Neural progenitor cell (in vitro differentiated cells): ENCODE data around the gene CKLF. TPM values are rescaled to one million over a fixed set of nuclear protein-coding genes. Genes with fewer than 3 reads are reported as not detected.

Experiments used
- DNase-seq: peaks from one replicate; pipeline ENCODE4 v3.0.0-alpha.2; 2016; ENCODE audit warnings: low spot score
- H2AFZ ChIP-seq: fragments of 200-600 bp; sonication (generic); replicated peaks from 2 replicates; pipeline ENCODE4 v1.6.1; 2016; ENCODE audit warnings: antibody characterized with exemption
- H3F3A ChIP-seq: fragments of 200-600 bp; sonication (generic); 2 replicates; pipeline ENCODE4 v1.6.1; 2016; ENCODE audit warnings: antibody characterized with exemption, low read depth
- H3K27ac ChIP-seq: fragments of 200-600 bp; sonication (generic); 2 replicates; pipeline ENCODE4 v1.5.1; 2016; ENCODE audit warnings: mild to moderate bottlenecking
- H3K27me3 ChIP-seq: fragments of 200-600 bp; sonication (generic); 2 replicates; pipeline ENCODE4 v1.6.1; 2016; ENCODE audit warnings: mild to moderate bottlenecking, moderate library complexity
- H3K36me3 ChIP-seq: fragments of 200-600 bp; sonication (generic); 2 replicates; pipeline ENCODE4 v1.5.1; 2016
- H3K4me1 ChIP-seq: fragments of 200-600 bp; sonication (generic); 2 replicates; pipeline ENCODE4 v1.6.1; 2016; ENCODE audit warnings: mixed run types
- H3K4me2 ChIP-seq: fragments of 200-600 bp; sonication (generic); 2 replicates; pipeline ENCODE4 v1.6.1; 2016
- H3K4me3 ChIP-seq: fragments of 200-600 bp; sonication (generic); 2 replicates; pipeline ENCODE4 v1.5.1; 2016
- H3K79me2 ChIP-seq: fragments of 200-600 bp; sonication (generic); 2 replicates; pipeline ENCODE4 v1.6.1; 2016; ENCODE audit warnings: low read depth
- H3K9ac ChIP-seq: fragments of 200-600 bp; sonication (generic); 2 replicates; pipeline ENCODE4 v1.6.1; 2016
- H3K9me3 ChIP-seq: fragments of 200-600 bp; sonication (generic); 2 replicates; pipeline ENCODE4 v1.5.1; 2016; ENCODE audit warnings: low read depth
- H4K20me1 ChIP-seq: fragments of 200-600 bp; sonication (generic); 2 replicates; pipeline ENCODE4 v1.6.1; 2016; ENCODE audit warnings: low read depth
- H3K27ac Mint-ChIP-seq: 3 replicates; pipeline ENCODE4 v1.8.0; 2021; ENCODE audit warnings: mixed read lengths
- H3K27me3 Mint-ChIP-seq: 2 replicates; pipeline ENCODE4 v1.8.0; 2022; ENCODE audit warnings: low read depth, mild to moderate bottlenecking, inconsistent platforms, moderate library complexity, mixed read lengths; ENCODE audit not compliant: insufficient read depth
- H3K36me3 Mint-ChIP-seq: 3 replicates; pipeline ENCODE4 v1.8.0; 2021; ENCODE audit warnings: mixed read lengths
- H3K4me1 Mint-ChIP-seq: 3 replicates; pipeline ENCODE4 v1.8.0; 2021; ENCODE audit warnings: mixed read lengths
- H3K4me3 Mint-ChIP-seq: 3 replicates; pipeline ENCODE4 v1.8.0; 2021; ENCODE audit warnings: mild to moderate bottlenecking, moderate library complexity, mixed read lengths
- H3K9me3 Mint-ChIP-seq: 3 replicates; pipeline ENCODE4 v1.8.0; 2020; ENCODE audit warnings: mixed read lengths
- CTCF ChIP-seq: fragments of 200-600 bp; sonication (generic); IDR thresholded peaks from 2 replicates; pipeline ENCODE4 v1.5.1; 2017; ENCODE audit warnings: antibody characterized with exemption, mild to moderate bottlenecking
- EZH2 ChIP-seq: fragments of 200-600 bp; sonication (generic); IDR thresholded peaks from 2 replicates; pipeline ENCODE4 v1.6.1; 2017; ENCODE audit warnings: antibody characterized with exemption, mild to moderate bottlenecking, moderate library complexity
- EZH2phosphoT487 ChIP-seq: fragments of 200-600 bp; sonication (generic); IDR thresholded peaks from 2 replicates; pipeline ENCODE4 v1.6.1; 2017; ENCODE audit warnings: antibody characterized with exemption
- total RNA-seq: library from RNA; depleted of rRNA; stranded (reverse); fragments of >200 nt; gene quantifications from 2 replicates; pipeline ENCODE4 v1.2.3, GENCODE V29; 2015; ENCODE audit warnings: low replicate concordance

CKLF gene
- total RNA-seq, 1 donor from 2014 or later: 38.6 TPM

DNA sequence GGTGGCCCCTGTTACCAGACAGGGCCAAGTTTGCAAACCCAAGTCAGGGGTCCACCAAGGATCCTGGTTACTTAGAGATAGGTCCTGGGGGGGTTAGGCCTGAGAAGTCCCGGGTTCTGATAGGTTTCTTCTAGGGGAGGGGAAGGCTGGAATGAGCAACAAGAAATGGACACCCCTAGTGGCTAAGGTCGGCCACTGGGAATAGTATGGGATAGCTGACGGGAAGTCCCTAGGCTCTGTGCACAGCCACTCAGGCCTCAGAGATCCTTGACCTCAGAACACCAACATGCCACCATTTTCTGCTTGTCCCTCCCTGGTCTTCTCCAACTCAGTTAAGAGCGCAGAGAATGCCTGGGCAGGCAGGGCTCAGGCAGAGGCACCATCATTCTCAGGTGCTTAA lies 15.9 kb upstream of the CKLF start:
- Histone ChIP-seq H3K79me2 (no peaks in the 10 kb centered on the region), H3K9ac (no peak overlapping the region), H3F3A (no peaks in the 10 kb centered on the region), H3K36me3 (no peaks in the 10 kb centered on the region), H3K27me3 (no peaks in the 10 kb centered on the region), H2AFZ (no peak overlapping the region), H3K27ac (no peak overlapping the region), H4K20me1 (no peaks in the 10 kb centered on the region), H3K4me2 (no peak overlapping the region), H3K9me3 (no peaks in the 10 kb centered on the region), H3K4me3 (no peak overlapping the region), H3K4me1 (no peaks in the 10 kb centered on the region)
- DNase-seq: no peak
- no peak for TF ChIP-seq EZH2phosphoT487
- no peak for TF ChIP-seq CTCF
- no peak for TF ChIP-seq EZH2
- Mint-ChIP-seq H3K4me3 (no peak overlapping the region), H3K36me3 (peaks cover 13% of the 10 kb centered on the region), H3K9me3 (no peaks in the 10 kb centered on the region), H3K27ac (no peak overlapping the region), H3K4me1 (peaks cover 6% of the 10 kb centered on the region), H3K27me3 (peaks cover 3% of the 10 kb centered on the region)

- H3K79me2 ChIP-seq: no peaks in the 10 kb centered on the region
- H3K4me3 ChIP-seq: no peak overlapping the region
- H3K27me3 ChIP-seq: no peaks in the 10 kb centered on the region
- DNase-seq: no peak
- no peak for TF ChIP-seq EZH2
- TF ChIP-seq CTCF: no peak
- no peak for TF ChIP-seq EZH2phosphoT487
- H3K9ac ChIP-seq: no peak overlapping the region
- H3F3A ChIP-seq: peaks cover 5% of the 10 kb centered on the region
- no peaks in the 10 kb centered on the region for H3K36me3 ChIP-seq
- Mint-ChIP-seq H3K36me3 (peaks cover 13% of the 10 kb centered on the region), H3K4me3 (no peak overlapping the region), H3K27ac (no peak overlapping the region), H3K27me3 (peaks cover 3% of the 10 kb centered on the region), H3K4me1 (peaks cover 12% of the 10 kb centered on the region), H3K9me3 (no peaks in the 10 kb centered on the region)
- no peak overlapping the region for H2AFZ ChIP-seq
- no peaks in the 10 kb centered on the region for H4K20me1 ChIP-seq
- H3K27ac ChIP-seq: no peak overlapping the region
- H3K4me2 ChIP-seq: no peak overlapping the region
- H3K4me1 ChIP-seq: peaks cover 6% of the 10 kb centered on the region
- H3K9me3 ChIP-seq: no peaks in the 10 kb centered on the region
Measured at GRCh38 chr16:66537236-66537635, 15.1 kb upstream of the CKLF start.

DNA sequence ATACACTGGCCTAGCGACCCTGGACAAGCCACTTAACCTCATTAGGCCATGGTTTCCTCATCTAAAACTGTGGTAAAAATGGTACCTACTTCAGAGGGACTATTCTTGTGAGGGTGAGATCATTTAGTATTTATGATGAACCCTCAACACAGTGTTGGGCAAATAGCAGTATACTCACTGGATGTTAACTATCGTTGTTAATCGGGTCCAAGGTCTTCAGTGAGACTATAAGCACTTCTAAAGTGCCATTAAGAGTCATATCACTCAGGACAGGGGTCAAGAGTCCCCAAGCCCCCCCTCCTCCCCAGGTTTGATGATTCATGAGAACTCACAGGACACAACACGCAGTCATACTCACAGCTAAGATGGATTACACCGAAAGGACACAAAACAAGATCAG lies 13.5 kb upstream of the CKLF start:
- H2AFZ ChIP-seq: no peak overlapping the region
- no peaks in the 10 kb centered on the region for H4K20me1 ChIP-seq
- H3K9me3 ChIP-seq: no peaks in the 10 kb centered on the region
- no peak overlapping the region for H3K4me2 ChIP-seq
- H3K4me1 Mint-ChIP-seq: peaks cover 15% of the 10 kb centered on the region
- H3F3A ChIP-seq: peaks cover 6% of the 10 kb centered on the region
- peaks cover 16% of the 10 kb centered on the region for H3K36me3 Mint-ChIP-seq
- H3K4me3 ChIP-seq: no peak overlapping the region
- DNase-seq: no peak
- H3K36me3 ChIP-seq: no peaks in the 10 kb centered on the region
- no peak overlapping the region for H3K27ac ChIP-seq
- H3K27me3 Mint-ChIP-seq: peaks cover 3% of the 10 kb centered on the region
- no peaks in the 10 kb centered on the region for H3K79me2 ChIP-seq
- H3K4me3 Mint-ChIP-seq: no peak overlapping the region
- TF ChIP-seq EZH2: no peak
- no peak for TF ChIP-seq EZH2phosphoT487
- no peak for TF ChIP-seq CTCF
- H3K27me3 ChIP-seq: no peaks in the 10 kb centered on the region
- peaks cover 9% of the 10 kb centered on the region for H3K4me1 ChIP-seq
- no peak overlapping the region for H3K27ac Mint-ChIP-seq
- H3K9ac ChIP-seq: no peak overlapping the region
- no peaks in the 10 kb centered on the region for H3K9me3 Mint-ChIP-seq
